ENCODE data around the gene MPEG1. TPM values are rescaled to one million over a fixed set of nuclear protein-coding genes. Genes with fewer than 3 reads are reported as not detected.

Gene MPEG1
- total and polyA plus RNA-seq, 4 donors = 3.2 to 27.2 (median 16.9) TPM

DNA sequence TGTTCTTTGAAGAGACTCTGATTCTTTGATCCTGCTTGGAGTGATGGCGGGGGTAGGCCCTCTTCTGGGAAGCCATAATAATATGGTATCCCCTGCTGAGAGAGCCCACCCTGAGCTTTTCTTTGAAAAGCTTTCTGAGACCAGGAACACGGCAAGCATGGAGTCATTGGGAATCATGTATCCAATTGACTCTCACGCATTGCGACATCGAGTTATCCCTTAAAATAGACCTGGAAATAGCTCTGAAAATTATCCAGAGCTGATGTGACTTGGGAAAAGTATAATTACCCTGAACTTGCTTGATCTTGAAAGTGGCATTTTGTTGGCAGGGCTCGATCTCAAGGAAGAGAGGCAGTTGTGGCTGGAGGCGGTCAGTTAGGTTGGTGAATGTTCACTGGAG is 36.8 kb upstream of the MPEG1 start:
- WGBS = 91% methylated on average over 7 of the region's 7 CpGs
- no peak overlapping the region for H3K4me3 ChIP-seq (ENCODE audit: low read depth in 1 of 3, low read length in 3 of 3)
- no peak for TF ChIP-seq YY1 (IDR thresholded peaks at IDR 0.05)
- no peak for TF ChIP-seq GABPA (IDR thresholded peaks at IDR 0.05 in 1 of 2, conservative IDR thresholded peaks at IDR 0.05 in 1 of 2)
- no peak for TF ChIP-seq SP1 (IDR thresholded peaks at IDR 0.05)
- TF ChIP-seq REST (IDR thresholded peaks at IDR 0.05) = no peak
- no peak for TF ChIP-seq ZBTB33 (IDR thresholded peaks at IDR 0.05)
- no peak for TF ChIP-seq RXRA (IDR thresholded peaks at IDR 0.05)
- no peak overlapping the region for H3K9ac ChIP-seq (ENCODE audit: low read depth in 1 of 2, low read length in 2 of 2)
- no peaks in the 10 kb centered on the region for H3K36me3 ChIP-seq (ENCODE audit: control insufficient read depth in 4 of 4, insufficient read depth in 3 of 4, low read depth in 1 of 4, low read length in 3 of 4)
- no peaks in the 10 kb centered on the region for H3K27me3 ChIP-seq (ENCODE audit: control insufficient read depth in 4 of 4, insufficient read depth in 4 of 4, low read length in 3 of 4)
- DNase-seq (ENCODE audit: low spot score) = no peak
- H3K4me1 ChIP-seq (ENCODE audit: control insufficient read depth in 4 of 4, insufficient read depth in 4 of 4, low read length in 3 of 4) = no peaks in the 10 kb centered on the region
- H3K9me3 ChIP-seq (ENCODE audit: control insufficient read depth in 4 of 4, low read length in 3 of 4) = no peaks in the 10 kb centered on the region
- H3K27ac ChIP-seq (ENCODE audit: low read depth in 1 of 2, low read length in 2 of 2) = no peak overlapping the region

DNA sequence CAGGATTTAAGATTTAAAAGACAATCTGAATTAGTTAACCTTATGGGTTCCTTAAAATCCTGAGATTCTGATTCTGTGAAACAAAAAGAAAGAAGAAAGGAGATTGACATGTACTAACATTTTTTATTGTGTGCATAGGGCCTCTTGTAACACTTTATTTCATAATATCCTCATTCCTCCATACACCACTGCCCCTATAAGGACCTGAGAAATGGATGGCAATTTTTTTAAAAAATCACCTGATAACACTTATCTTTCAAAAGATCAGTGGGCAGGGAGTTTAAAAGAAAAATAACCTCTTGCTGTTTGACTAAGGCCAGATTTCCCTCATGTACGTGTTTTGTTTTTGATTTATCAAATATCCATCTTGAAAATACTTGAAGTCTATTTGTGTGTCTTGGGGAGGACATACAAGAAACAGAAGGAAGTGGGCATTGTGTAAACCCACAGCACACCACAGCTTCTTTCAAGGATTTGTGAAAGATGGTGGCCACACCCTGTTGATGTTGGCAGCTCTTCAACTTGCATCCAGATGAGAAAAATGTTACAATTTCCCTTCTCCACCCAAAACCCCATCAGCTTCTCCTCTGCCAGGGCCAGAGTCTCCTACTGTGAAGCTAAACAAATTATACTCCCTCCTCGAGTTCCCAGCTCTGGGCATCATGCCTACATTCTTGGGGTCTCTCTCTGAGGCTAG is 35.0 kb upstream of the MPEG1 start:
- H3K4me3 ChIP-seq (ENCODE audit: low read depth in 1 of 3, low read length in 3 of 3) = no peak overlapping the region
- H3K27ac ChIP-seq (ENCODE audit: low read depth in 1 of 2, low read length in 2 of 2) = no peak overlapping the region
- no peak overlapping the region for H3K9ac ChIP-seq (ENCODE audit: low read depth in 1 of 2, low read length in 2 of 2)
- WGBS = 55% methylated on average over 2 of the region's 2 CpGs
- TF ChIP-seq, protein P1, sequence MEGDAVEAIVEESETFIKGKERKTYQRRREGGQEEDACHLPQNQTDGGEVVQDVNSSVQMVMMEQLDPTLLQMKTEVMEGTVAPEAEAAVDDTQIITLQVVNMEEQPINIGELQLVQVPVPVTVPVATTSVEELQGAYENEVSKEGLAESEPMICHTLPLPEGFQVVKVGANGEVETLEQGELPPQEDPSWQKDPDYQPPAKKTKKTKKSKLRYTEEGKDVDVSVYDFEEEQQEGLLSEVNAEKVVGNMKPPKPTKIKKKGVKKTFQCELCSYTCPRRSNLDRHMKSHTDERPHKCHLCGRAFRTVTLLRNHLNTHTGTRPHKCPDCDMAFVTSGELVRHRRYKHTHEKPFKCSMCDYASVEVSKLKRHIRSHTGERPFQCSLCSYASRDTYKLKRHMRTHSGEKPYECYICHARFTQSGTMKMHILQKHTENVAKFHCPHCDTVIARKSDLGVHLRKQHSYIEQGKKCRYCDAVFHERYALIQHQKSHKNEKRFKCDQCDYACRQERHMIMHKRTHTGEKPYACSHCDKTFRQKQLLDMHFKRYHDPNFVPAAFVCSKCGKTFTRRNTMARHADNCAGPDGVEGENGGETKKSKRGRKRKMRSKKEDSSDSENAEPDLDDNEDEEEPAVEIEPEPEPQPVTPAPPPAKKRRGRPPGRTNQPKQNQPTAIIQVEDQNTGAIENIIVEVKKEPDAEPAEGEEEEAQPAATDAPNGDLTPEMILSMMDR (IDR thresholded peaks at IDR 0.05; ENCODE audit: low read depth, low read length, missing input control) = no peak
- TF ChIP-seq HNF4A (conservative IDR thresholded peaks at IDR 0.05) (no peak), YY1 (IDR thresholded peaks at IDR 0.05) (no peak), FOXA1 (IDR thresholded peaks at IDR 0.05) (no peak), HNF4G (IDR thresholded peaks at IDR 0.05) (no peak)
- TF ChIP-seq, protein P2, sequence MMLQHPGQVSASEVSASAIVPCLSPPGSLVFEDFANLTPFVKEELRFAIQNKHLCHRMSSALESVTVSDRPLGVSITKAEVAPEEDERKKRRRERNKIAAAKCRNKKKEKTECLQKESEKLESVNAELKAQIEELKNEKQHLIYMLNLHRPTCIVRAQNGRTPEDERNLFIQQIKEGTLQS (IDR thresholded peaks at IDR 0.05) = no peak
- no peaks in the 10 kb centered on the region for H3K9me3 ChIP-seq (ENCODE audit: control insufficient read depth in 4 of 4, low read length in 3 of 4)
- DNase-seq (ENCODE audit: low spot score) = no peak
- H3K36me3 ChIP-seq (ENCODE audit: control insufficient read depth in 4 of 4, insufficient read depth in 3 of 4, low read depth in 1 of 4, low read length in 3 of 4) = no peaks in the 10 kb centered on the region
- no peaks in the 10 kb centered on the region for H3K4me1 ChIP-seq (ENCODE audit: control insufficient read depth in 4 of 4, insufficient read depth in 4 of 4, low read length in 3 of 4)
- H3K27me3 ChIP-seq (ENCODE audit: control insufficient read depth in 4 of 4, insufficient read depth in 4 of 4, low read length in 3 of 4) = no peaks in the 10 kb centered on the region

All from liver (tissue), 9 donors.